ENCODE results near the gene CELF4.

- TF ChIP-seq POLR2A (IDR thresholded peaks at IDR 0.05) (no peak), CTCF (IDR thresholded peaks at IDR 0.05) (no peak)
These were observed 38.4 kb upstream of the CELF4 start for GRCh38 chr18:37604032-37604431.

Measured in lower leg skin (tissue), 3 donors.